Measurements from ENCODE around the gene RPS26. TPM values are rescaled to one million over a fixed set of nuclear protein-coding genes. Genes with fewer than 3 reads are reported as not detected.
"Not testable (repeated sequence)": the region's sequence is repeated elsewhere in the genome, so short reads cannot be mapped to it uniquely, and the experiment has no call there.

The RPS26 gene
- total RNA-seq, 1 donor from 2014 or later, result 39.5 TPM

GRCh38 chr12:56018356-56018755 lies 23.4 kb upstream of the RPS26 start:
- no peak for DNase-seq (ENCODE audit: low spot score)
- intact Hi-C loops (cut with DNase I), result no loop called here

DNA sequence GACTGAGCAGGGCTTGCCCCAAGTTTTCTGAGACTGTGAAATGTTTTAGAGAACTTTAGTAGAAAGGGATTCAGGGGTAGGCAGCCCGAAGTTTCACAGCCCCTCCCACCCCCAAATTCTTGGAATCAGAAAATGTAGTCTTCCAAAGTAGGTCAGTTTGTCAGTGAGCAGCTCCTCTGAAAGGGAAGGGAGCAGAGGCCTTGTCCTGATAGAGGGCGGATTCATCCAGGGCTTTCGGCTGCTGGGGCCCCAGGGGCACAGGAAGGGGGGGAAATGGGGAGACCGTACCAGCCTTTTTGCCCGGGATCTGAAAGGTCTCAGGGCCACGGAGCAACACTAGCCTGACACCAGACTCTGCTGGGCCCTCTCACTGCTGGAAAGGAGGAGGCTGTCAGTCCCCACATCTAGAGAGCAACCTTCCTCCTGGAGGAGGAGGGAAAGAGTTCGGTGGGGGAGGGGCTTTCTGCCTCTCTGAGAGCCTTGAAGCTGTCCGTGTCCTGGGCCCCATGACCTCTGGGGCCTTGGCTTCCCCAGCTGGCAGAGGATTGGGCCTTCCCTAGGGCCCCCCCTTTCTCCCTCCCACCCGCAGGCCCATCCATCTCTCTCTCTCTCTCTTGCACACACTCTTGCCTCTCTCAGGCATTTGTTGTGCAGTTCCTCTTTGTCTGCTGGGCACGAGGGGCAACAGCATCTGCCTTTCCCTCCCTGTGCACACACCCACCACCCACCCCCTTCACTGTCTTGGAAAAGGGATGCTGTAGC lies 21.1 kb upstream of the RPS26 start, which contains the start of gene IKZF4:
TSS of gene IKZF4 (plus strand) at position 621 of the 762 bp plus-strand sequence. CDS start 451 bp downstream, outside the sequence.
- intact Hi-C loops (cut with DNase I), result no loop called here
- no peak for DNase-seq (ENCODE audit: low spot score)

GRCh38 chr12:56021889-56022497 lies 19.7 kb upstream of the RPS26 start:
- no peak for DNase-seq (ENCODE audit: low spot score)
- intact Hi-C loops (cut with DNase I), result no loop called here

DNA sequence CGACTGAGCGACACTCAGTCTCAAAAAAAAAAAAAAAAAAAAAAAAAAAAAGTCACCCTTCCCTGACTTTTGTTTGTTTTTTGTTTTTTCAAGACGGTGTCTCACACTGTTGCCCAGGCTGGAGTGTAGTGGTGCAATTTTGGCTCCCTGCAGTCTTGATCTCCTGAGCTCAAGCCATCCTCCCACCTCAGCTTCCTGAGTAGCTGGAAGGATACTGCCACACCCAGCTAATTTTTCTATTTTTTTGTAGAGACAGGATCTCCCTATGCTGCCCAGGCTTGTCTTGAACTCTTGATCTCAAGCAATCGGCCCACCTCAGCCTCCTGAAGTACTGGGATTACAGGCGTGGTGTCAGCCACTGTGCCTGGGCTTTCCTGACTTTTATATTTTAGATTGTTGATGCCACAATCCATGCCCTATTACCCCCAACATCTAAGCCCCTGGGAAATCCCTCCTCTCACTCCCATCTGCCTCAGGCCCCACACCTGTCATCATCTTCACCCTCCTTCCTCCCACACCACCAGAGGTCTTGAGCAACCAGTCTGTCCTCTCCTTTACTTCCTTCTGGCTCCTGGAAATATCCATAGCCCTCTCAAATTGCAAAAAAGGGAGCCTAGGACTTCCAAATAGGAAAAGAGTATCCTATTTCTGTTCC lies 13.1 kb upstream of the RPS26 start:
- intact Hi-C loops (cut with DNase I), result no loop called here
- DNase-seq (ENCODE audit: low spot score), result no peak

DNA sequence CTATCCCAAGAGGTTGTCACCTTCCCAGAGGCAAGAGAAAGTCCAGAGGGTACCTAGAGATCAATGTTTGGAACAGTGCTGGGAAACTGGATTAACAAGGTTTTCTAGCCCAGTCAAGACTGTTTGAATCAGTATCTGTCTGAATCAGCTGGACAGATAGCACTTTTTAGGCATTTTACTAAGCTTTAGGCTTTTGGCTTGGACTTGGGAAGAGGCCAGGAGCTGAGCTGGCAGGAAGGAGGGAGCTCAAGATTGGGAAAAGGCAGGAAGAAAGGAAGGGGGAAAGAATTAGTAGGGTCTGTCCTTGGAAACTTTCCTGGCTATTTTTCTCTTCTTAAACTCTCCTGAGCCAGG lies 12.6 kb upstream of the RPS26 start:
- DNase-seq (ENCODE audit: low spot score), result no peak
- intact Hi-C loops (cut with DNase I), result no loop called here

- intact Hi-C loops (cut with DNase I), result no loop called here
Observed at GRCh38 chr12:56029666-56030293, 11.9 kb upstream of the RPS26 start.

GRCh38 chr12:56031987-56032386 lies 9.7 kb upstream of the RPS26 start:
- no peak for DNase-seq (ENCODE audit: low spot score)
- intact Hi-C loops (cut with DNase I), result no loop called here

More at GRCh38 chr12:56029666-56030293, 11.9 kb upstream of the RPS26 start:
- DNase-seq (ENCODE audit: low spot score), result no peak

- DNase-seq (ENCODE audit: low spot score), result no peak
- intact Hi-C loops (cut with DNase I), result no loop called here
Observed at GRCh38 chr12:56034586-56035332, 7.0 kb upstream of the RPS26 start.

GRCh38 chr12:56037161-56037560 lies 4.6 kb upstream of the RPS26 start:
- DNase-seq (ENCODE audit: low spot score), result no peak
- intact Hi-C loops (cut with DNase I), result no loop called here

- DNase-seq (ENCODE audit: low spot score), result no peak
- intact Hi-C loops (cut with DNase I), result no loop called here
Observed at GRCh38 chr12:56038022-56038655, 3.6 kb upstream of the RPS26 start.

DNA sequence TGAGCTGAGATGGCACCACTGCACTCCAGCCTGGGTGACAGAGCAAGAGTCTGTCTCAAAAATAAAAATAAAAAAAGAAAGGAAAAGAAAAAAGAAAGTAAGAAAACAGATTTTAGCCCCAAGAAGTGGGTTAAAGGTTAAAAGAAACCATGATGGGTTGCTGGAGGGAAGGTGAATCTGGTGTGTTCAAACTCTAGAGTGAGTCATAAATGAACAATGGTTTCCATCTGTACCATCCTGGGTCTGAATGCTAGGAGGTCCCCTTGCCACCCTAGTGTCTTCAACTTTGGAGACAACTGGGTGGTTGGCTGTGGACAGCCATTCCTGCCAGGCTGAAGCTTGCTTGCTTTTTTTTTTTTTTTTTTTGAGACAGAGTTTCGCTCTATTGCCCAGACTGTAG lies 1.6 kb upstream of the RPS26 start:
- intact Hi-C loops (cut with DNase I), result loop anchor here (5.0 to 10.0 kb wide), 2 partner anchors 77 to 295 kb away; partner anchors contain the start of genes GDF11, RPL41 and ZC3H10
- DNase-seq (ENCODE audit: low spot score), result no peak

- intact Hi-C loops (cut with DNase I), result loop anchor here (1.0 to 10.0 kb wide), 4 partner anchors 45 to 296 kb away; partner anchors contain the start of genes GDF11, PA2G4, RPL41 and ZC3H10
- DNase-seq (ENCODE audit: low spot score), result no peak
Observed at GRCh38 chr12:56040963-56041551, 661 bp upstream of the RPS26 start.

DNA sequence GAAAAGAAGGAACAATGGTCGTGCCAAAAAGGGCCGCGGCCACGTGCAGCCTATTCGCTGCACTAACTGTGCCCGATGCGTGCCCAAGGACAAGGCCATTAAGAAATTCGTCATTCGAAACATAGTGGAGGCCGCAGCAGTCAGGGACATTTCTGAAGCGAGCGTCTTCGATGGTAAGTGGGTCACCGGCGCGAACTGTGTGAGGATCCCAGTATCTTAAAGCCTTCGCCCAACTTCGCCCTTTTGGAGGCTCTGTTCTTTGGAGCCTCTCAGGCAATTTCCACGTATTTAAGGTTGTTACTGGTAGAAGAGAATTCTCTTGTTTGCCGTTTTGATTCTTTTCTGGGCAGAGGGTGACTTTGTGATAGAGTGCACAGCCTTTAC lies 704 bp downstream of the RPS26 start:
- intact Hi-C loops (cut with DNase I), result loop anchor here (5.0 to 10.0 kb wide), 2 partner anchors 75 to 298 kb away; partner anchors contain the start of genes GDF11, RPL41 and ZC3H10
- DNase-seq (ENCODE audit: low spot score), result not testable (repeated sequence)

GRCh38 chr12:56042843-56043242 lies 1.1 kb downstream of the RPS26 start:
- DNase-seq (ENCODE audit: low spot score), result no peak
- intact Hi-C loops (cut with DNase I), result loop anchor here (5.0 to 10.0 kb wide), 2 partner anchors 74 to 298 kb away; partner anchors contain the start of genes GDF11, RPL41 and ZC3H10

- intact Hi-C loops (cut with DNase I), result loop anchor here (10.0 kb wide), 1 partner anchor 301 kb away; the partner anchor contains the start of gene GDF11
- DNase-seq (ENCODE audit: low spot score), result no peak
Observed at GRCh38 chr12:56046027-56046780, 4.5 kb downstream of the RPS26 start.

GRCh38 chr12:56053407-56053893 lies 11.7 kb downstream of the RPS26 start:
- DNase-seq (ENCODE audit: low spot score), result no peak
- intact Hi-C loops (cut with DNase I), result no loop called here

DNA sequence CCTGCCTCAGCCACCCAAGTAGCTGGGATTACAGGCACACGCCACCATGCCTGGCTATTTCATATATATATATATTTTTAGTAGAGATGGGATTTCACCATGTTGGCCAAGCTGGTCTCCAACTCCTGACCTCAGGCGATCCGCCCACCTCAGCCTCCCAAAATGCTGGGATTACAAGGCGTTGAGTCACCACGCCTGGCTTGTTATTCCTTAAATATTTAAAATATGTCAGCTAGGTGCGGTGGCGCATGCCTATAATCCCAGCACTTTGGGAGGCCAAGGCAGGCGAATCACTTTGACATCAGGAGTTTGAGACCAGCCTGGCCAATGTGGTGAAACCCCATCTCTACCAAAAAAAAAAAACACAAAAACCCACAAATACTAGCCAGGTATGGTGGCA lies 18.2 kb downstream of the RPS26 start:
- DNase-seq (ENCODE audit: low spot score); intact Hi-C loops (cut with DNase I): not testable (repeated sequence)

Data from cardiac septum (tissue), 1 donor.